IPS-15b (cell line): ENCODE results near the gene DCTN2.

Experiments used
- H3K27me3 ChIP-seq: one replicate; pipeline ENCODE4 v1.6.1; 2013; ENCODE audit warnings: low read length; ENCODE audit not compliant: control insufficient read depth, insufficient read depth
- H3K36me3 ChIP-seq: one replicate; pipeline ENCODE4 v1.6.1; 2013; ENCODE audit warnings: low read length; ENCODE audit not compliant: control insufficient read depth, insufficient read depth
- H3K4me1 ChIP-seq: one replicate; pipeline ENCODE4 v1.6.1; 2013; ENCODE audit warnings: mild to moderate bottlenecking, low read length; ENCODE audit not compliant: control insufficient read depth, insufficient read depth
- H3K4me3 ChIP-seq: one replicate; pipeline ENCODE4 v1.5.1; 2013; ENCODE audit warnings: low read depth, low read length
- H3K9ac ChIP-seq: one replicate; pipeline ENCODE4 v1.6.1; 2013; ENCODE audit warnings: low read depth, mild to moderate bottlenecking, low read length
- H3K9me3 ChIP-seq: one replicate; pipeline ENCODE4 v1.6.1; 2013; ENCODE audit warnings: mild to moderate bottlenecking, low read length; ENCODE audit not compliant: control insufficient read depth, insufficient read depth

The DCTN2 gene

GRCh38 chr12:57584690-57585089 is 37.7 kb upstream of the DCTN2 start:
- Histone ChIP-seq H3K36me3 (no peaks in the 10 kb centered on the region), H3K4me3 (no peak overlapping the region), H3K27me3 (peaks cover 2% of the 10 kb centered on the region), H3K9ac (no peak overlapping the region), H3K4me1 (no peaks in the 10 kb centered on the region), H3K9me3 (no peaks in the 10 kb centered on the region)

GRCh38 chr12:57584050-57584449 is 37.1 kb upstream of the DCTN2 start:
- no peaks in the 10 kb centered on the region for H3K36me3 ChIP-seq
- H3K27me3 ChIP-seq: peaks cover 2% of the 10 kb centered on the region
- H3K4me3 ChIP-seq: no peak overlapping the region
- H3K9me3 ChIP-seq: no peaks in the 10 kb centered on the region
- no peaks in the 10 kb centered on the region for H3K4me1 ChIP-seq
- H3K9ac ChIP-seq: no peak overlapping the region

DNA sequence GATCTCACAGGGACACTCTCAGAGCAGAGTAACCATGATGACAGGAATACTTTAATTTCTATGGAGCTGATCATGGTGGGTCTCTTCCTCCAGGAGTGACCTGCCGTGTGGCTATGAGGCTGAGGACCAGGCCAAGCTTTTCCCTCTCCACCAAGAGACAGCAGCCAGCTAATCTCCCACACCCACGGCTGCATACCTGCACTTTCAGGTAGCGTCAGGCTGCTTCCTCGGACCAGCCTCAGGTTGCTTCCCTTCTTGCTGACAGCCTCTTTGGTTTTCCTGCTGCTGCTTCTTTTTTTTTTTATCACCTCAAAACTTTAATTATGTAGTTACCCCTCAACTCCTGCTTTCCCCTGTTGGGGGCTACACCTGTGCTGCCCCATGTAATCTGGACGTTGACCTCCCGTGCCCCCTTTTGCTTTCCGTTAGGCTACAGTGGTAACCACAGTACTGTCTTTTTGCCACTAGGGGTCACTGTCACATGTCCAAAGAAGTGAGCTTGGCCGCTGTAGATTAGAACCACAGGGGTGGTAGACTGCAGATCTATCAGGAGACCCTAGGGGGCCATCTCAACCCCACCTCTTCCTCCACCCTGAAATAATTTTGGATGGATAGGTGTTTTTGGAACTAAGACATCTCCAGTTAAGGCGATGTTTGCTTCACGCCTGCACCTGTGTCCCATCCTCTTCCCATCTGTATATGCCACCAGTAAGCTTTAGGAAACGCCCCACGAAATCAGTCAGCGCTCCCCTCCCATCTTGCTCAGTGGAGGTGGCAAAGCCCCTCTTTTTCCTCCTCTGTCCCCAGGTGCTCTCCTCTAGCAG is 36.2 kb upstream of the DCTN2 start:
- Histone ChIP-seq H3K9me3 (no peaks in the 10 kb centered on the region), H3K36me3 (no peaks in the 10 kb centered on the region), H3K4me3 (no peak overlapping the region), H3K27me3 (peaks cover 2% of the 10 kb centered on the region), H3K9ac (no peak overlapping the region), H3K4me1 (no peaks in the 10 kb centered on the region)

DNA sequence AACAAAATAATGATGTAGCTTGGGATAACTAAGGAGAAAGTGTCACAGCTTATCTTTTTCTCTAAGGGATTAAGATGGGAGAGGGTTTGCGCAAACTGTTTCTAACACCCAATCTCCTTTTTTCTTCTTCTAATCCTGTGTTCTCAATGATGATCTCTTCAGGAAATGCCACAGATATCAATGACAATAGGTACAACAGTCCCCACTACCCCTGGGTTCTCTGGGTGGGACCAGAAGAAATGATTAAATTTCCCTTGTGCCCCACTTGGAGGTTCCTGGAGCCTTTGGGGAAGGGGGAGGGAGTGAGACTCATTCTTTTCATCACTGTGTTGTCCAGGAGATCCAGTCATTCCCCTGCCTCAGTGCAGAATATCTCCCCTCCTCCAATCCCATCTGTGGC is 35.4 kb upstream of the DCTN2 start:
- H3K9ac ChIP-seq: no peak overlapping the region
- H3K9me3 ChIP-seq: no peaks in the 10 kb centered on the region
- peaks cover 6% of the 10 kb centered on the region for H3K36me3 ChIP-seq
- no peaks in the 10 kb centered on the region for H3K4me1 ChIP-seq
- H3K27me3 ChIP-seq: no peaks in the 10 kb centered on the region
- no peak overlapping the region for H3K4me3 ChIP-seq

- Histone ChIP-seq H3K27me3 (no peaks in the 10 kb centered on the region), H3K4me1 (no peaks in the 10 kb centered on the region), H3K36me3 (peaks cover 8% of the 10 kb centered on the region), H3K9ac (no peak overlapping the region), H3K4me3 (no peak overlapping the region), H3K9me3 (no peaks in the 10 kb centered on the region)
These were observed 34.8 kb upstream of the DCTN2 start for GRCh38 chr12:57581802-57582201.

GRCh38 chr12:57580466-57580795 is 33.4 kb upstream of the DCTN2 start:
- H3K9me3 ChIP-seq: no peaks in the 10 kb centered on the region
- H3K4me1 ChIP-seq: no peaks in the 10 kb centered on the region
- H3K27me3 ChIP-seq: no peaks in the 10 kb centered on the region
- H3K36me3 ChIP-seq: peaks cover 18% of the 10 kb centered on the region
- no peak overlapping the region for H3K9ac ChIP-seq
- H3K4me3 ChIP-seq: no peak overlapping the region

GRCh38 chr12:57579677-57580465 is 32.9 kb upstream of the DCTN2 start:
- peaks cover 22% of the 10 kb centered on the region for H3K36me3 ChIP-seq
- H3K27me3 ChIP-seq: no peaks in the 10 kb centered on the region
- H3K4me3 ChIP-seq: no peak overlapping the region
- no peaks in the 10 kb centered on the region for H3K4me1 ChIP-seq
- no peaks in the 10 kb centered on the region for H3K9me3 ChIP-seq
- H3K9ac ChIP-seq: no peak overlapping the region

DNA sequence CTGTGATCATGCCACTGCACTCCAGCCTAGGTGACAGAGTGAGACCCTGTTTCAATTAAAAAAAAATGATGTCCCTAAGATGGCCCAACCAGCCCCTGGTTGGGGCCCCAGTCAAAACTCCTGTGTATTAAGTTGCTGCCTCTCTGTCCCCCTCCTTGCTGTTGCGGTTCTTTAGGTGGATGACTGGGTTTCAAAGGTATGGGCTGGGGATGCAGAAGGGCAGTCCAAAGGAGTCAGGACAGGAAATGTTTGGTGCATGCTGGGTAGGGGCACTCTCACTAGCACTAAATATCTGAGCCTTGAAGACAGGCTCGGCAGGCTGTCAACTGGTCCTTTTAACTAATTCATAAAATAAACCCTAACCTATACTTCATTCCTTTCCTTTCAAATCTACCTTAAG is 32.0 kb upstream of the DCTN2 start:
- H3K4me3 ChIP-seq: no peak overlapping the region
- peaks cover 22% of the 10 kb centered on the region for H3K36me3 ChIP-seq
- H3K9ac ChIP-seq: no peak overlapping the region
- no peaks in the 10 kb centered on the region for H3K4me1 ChIP-seq
- H3K27me3 ChIP-seq: no peaks in the 10 kb centered on the region
- no peaks in the 10 kb centered on the region for H3K9me3 ChIP-seq

- Histone ChIP-seq H3K4me1 (no peaks in the 10 kb centered on the region), H3K9me3 (no peaks in the 10 kb centered on the region), H3K27me3 (no peaks in the 10 kb centered on the region), H3K36me3 (peaks cover 23% of the 10 kb centered on the region), H3K4me3 (no peak overlapping the region), H3K9ac (no peak overlapping the region)
These were observed 31.2 kb upstream of the DCTN2 start for GRCh38 chr12:57577981-57578758.

- peaks cover 37% of the 10 kb centered on the region for H3K36me3 ChIP-seq
- no peaks in the 10 kb centered on the region for H3K9me3 ChIP-seq
- H3K27me3 ChIP-seq: no peaks in the 10 kb centered on the region
- no peaks in the 10 kb centered on the region for H3K4me1 ChIP-seq
- H3K4me3 ChIP-seq: no peak overlapping the region
- H3K9ac ChIP-seq: no peak overlapping the region
These were observed 29.7 kb upstream of the DCTN2 start for GRCh38 chr12:57576613-57577160.

GRCh38 chr12:57575771-57576612 is 29.0 kb upstream of the DCTN2 start:
- H3K4me1 ChIP-seq: no peaks in the 10 kb centered on the region
- peaks cover 42% of the 10 kb centered on the region for H3K36me3 ChIP-seq
- no peak overlapping the region for H3K9ac ChIP-seq
- H3K9me3 ChIP-seq: no peaks in the 10 kb centered on the region
- no peaks in the 10 kb centered on the region for H3K27me3 ChIP-seq
- no peak overlapping the region for H3K4me3 ChIP-seq
